NK-92 (cell line): ENCODE measurements around the gene ABCD1.
"Not testable (repeated sequence)": the region's sequence is repeated elsewhere in the genome, so short reads cannot be mapped to it uniquely, and the experiment has no call there.

ENCODE experiments used
- DNase-seq: peaks from one replicate; lab custom pipeline; 2025; ENCODE audit not compliant: unreplicated experiment; lab: John Stamatoyannopoulos, UW

ABCD1 gene

DNA sequence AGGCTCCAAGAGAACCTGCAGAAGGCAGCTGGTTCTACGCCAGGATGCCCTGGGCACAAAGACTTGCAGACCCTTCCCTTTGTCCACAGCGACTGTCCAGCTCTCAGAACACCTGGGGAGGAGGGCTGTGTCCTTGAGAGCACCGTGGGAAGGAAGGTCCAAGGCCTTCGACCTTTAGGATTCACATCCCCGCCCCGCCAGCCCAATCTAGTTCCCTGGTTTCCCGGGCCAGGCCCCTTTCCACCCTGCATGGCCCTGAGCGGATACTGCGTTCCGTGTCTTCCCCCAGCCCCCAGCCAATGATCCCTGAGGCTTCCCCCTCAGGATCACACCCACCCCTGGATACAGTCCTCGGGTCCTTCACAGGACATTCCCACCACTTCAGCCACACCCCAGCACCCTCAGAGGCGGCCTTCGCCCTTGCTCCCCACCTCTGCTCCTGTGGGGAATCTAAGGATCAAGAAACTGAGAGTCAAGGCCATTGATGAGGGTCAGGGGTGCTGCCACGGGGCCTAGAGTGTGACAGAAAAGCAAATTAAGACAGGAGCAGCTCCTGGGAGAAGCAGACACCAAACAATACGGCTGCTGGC is 9.1 kb downstream of the ABCD1 start:
- DNase-seq: no peak

DNA sequence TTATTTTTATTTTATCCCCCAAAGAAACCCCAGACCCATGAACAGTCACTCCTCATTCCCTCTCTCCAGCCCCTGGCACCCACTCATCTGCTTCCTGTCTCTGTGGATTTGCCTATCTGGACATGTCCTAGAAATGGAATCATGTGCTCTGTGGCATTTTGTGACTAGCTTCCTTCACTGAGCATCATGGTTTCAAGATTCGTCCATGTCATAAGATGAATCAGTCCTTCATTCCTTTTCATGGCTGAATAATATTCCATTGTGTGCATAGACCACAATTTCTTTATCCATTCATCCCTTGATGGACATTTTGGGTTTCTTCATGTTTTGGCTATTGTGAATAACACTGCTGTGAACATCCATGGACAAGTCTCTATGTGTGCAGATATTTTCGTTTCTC is 10.2 kb downstream of the ABCD1 start:
- no peak for DNase-seq

DNA sequence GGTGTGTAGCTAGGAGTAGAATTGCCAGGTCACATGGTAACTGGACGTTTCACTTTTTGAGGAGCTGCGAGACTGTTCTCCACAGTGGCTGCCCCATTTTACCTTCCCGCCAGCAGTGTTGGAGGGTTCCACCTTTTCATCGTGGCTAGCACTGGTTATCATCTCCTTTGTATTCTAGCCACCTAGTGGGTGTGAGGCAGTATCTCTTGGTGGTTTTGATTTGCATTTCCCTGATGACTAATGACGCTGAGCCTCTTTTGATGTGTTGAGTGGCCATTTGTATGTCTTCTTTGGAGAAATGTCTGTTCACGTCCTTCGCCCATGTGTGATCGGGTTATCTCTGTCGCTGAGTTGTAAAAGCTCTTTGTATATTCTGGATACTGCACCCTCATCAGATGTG is 10.6 kb downstream of the ABCD1 start:
- no peak for DNase-seq

DNA sequence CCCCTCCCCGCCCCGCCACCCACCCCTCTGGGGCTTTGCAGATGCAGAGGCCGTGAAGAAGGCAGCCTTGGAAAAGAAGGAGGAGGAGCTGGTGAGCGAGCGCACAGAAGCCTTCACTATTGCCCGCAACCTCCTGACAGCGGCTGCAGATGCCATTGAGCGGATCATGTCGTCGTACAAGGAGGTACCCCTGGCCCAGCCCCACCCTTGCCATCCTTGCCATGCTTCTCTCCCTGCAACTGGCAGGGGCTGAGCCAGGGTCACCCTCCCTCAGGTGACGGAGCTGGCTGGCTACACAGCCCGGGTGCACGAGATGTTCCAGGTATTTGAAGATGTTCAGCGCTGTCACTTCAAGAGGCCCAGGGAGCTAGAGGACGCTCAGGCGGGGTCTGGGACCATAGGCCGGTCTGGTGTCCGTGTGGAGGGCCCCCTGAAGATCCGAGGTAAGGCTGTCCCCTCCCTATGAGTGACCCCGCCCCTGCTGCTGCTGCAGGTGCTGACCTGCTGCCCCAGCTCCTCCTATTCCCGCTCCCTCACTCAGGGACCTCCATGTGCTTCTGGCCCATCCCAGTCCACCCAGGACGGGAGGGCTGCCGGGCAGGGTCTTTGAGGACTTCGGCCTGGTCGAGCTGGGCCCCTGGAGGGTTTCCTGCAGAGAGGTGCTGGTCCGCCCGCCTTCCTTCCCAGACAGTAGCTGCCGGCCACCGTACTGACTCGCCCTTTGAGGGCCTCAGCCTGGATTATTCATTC is 11.6 kb downstream of the ABCD1 start:
- DNase-seq: no peak

DNA sequence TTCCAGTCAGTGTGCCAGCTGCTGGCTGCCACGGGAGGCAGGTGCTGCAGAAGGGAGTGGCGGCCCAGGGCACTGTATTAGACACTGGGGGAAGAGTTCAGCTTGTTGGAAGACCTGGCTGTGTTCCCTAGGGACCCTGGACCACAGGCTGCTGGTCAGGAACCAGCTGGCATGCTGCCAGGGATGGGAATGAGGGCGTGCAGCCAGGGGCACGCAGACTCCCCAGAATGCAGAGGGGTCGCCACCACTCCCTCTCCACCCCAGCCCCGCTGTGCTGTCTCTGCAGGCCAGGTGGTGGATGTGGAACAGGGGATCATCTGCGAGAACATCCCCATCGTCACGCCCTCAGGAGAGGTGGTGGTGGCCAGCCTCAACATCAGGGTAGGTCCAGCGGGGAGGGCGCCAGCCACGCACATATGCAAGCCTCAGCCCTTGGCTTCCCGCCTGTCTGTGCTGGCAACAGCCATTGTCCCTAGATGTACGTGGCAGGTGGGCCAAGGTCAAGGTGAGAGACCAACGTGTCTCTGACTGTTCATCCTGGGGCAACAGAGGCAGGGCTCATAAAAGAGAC is 12.3 kb downstream of the ABCD1 start:
- no peak for DNase-seq

DNA sequence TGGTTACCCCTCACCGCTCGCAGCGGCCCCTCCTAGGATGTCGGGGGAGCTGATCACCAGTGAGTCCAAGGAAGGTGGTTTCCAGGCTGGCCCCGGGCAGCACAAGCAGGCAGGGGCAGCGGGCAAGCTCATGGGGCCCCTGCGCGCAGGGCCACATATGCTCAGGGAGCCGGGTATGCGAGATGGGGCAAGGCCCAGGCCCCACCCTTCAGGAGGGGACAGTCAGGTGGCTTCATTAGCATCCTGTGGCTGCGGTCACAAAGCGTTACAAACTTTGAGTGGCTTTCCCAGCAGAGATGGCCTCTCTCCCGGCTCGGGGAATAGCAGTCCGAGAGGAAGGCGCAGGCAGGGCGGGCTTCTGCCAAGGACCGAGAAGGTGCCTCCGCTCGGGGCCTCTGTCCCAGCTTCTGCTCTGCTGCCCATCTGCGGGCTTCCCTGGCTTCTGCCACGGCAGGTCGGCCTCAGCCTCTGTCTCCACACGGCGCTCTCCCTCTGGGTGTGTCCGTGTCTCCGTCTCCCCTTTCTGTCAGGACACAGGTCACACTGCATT is 13.5 kb downstream of the ABCD1 start:
- DNase-seq: no peak

DNA sequence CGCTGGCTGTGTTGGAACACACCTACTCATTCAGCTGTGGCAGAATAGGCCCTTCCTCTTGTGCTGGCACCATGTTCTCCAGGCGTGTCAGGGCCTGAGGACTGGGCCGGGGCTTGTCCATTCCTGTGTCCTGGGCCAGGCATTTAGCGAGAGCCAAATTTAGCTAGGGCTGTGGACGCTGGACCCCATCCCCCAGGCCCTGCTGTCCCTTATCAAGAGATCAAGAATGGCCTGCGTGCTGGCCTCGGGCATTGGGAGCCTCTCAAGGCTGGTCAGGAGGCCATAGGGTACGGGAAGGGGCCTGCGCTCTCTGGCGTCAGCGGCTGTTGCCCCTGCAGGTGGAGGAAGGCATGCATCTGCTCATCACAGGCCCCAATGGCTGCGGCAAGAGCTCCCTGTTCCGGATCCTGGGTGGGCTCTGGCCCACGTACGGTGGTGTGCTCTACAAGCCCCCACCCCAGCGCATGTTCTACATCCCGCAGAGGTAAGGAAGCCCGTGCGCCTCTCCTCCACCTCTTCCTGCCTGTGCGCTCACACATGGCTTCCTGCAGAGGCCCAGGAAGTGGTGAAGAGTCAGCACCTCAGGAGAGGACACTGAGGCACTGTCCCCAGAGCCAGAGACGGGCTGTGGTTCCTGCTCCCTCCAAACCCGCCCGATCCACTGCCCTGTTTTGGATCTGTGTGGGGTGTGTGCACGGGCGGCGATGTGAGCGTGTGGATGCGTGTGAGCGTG is 15.3 kb downstream of the ABCD1 start:
- DNase-seq: no peak

DNA sequence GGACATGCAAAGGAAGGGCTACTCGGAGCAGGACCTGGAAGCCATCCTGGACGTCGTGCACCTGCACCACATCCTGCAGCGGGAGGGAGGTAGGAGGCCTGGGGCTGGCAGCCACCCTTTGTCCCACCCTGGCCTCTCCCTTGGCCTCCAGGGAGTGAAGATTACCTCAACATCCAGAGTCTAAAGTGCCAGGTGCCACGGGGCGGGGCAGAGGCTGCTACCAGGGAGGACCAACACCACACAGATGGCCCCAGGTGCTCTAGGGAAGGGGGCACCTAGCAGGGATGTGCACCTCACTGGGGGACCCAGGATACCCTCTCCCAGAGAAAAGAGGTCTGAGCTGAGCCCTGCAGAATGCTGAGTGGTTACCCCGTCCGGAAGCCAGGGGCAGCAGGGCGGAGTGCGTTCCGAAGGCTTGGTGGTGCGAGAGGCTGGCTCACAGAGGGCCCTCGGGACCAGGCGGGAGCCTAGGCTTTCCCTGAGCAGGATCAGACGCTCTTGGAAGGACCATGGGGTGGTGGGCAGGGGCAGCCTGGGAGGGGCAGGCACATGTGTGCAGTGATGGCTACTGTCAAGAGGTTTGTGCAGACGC is 16.1 kb downstream of the ABCD1 start:
- no peak for DNase-seq

DNA sequence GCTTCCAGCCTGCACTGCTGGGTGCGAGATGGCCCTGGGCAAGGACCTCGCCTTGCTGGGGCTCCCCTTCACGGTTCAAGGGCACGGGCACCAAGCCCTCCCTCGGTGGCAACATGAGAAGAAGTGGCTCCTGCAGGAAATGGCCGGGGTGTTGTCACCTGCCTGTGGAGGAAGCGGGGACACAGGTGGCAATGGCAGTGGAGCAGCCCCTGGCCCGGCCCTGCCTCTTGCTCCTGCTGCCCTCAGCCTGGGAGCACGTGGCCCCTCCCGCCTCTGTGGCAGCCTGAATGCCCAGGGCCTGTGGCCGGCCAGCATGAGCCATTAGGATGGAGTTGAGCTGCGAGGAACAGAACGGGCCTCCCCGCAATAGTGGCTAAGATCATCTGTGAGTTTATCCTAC is 16.8 kb downstream of the ABCD1 start:
- DNase-seq: no peak

DNA sequence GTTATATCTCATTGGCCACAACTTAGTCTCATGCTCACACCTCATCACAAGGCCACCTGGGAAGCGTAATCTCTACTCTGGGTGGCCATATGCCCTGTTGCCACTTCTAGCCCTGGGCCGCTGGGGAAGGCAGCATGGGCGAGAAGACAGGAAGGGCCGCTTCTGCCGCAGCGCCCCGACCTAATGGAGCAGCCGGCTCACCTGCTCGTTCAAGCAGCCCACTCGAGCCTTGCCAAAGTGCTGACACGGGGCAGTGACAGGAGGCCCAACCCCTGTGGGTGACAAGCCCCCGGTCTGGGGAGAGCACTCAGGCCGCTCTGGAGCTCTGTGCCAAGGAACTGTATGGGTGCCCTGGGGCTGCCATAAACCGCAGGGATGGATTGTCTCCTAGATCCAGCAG is 17.5 kb downstream of the ABCD1 start:
- not testable (repeated sequence) for DNase-seq

DNA sequence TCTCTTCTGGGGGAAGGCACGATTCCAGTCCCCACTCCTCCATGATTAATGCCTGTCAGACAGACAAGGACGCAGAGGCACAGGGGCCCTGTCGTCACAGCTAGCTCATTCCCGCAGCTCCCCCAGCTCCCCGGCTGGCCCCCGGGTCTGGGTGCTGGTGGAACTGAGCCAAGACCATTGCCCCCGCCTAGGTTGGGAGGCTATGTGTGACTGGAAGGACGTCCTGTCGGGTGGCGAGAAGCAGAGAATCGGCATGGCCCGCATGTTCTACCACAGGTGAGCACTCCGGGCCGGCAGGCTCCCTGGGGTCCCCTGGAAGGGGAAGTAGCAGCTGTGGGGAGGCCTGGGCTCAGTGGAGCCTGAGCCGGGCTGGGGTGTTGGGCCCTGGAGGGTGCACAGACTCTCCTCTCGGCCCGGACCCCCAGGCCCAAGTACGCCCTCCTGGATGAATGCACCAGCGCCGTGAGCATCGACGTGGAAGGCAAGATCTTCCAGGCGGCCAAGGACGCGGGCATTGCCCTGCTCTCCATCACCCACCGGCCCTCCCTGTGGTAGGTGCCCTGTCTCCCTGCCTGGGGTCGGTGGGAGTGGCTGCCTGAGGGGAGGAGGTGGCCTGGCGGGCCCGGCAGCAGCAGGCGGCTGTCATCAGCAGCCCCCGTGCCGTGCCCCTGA is 18.3 kb downstream of the ABCD1 start:
- not testable (repeated sequence) for DNase-seq

DNA sequence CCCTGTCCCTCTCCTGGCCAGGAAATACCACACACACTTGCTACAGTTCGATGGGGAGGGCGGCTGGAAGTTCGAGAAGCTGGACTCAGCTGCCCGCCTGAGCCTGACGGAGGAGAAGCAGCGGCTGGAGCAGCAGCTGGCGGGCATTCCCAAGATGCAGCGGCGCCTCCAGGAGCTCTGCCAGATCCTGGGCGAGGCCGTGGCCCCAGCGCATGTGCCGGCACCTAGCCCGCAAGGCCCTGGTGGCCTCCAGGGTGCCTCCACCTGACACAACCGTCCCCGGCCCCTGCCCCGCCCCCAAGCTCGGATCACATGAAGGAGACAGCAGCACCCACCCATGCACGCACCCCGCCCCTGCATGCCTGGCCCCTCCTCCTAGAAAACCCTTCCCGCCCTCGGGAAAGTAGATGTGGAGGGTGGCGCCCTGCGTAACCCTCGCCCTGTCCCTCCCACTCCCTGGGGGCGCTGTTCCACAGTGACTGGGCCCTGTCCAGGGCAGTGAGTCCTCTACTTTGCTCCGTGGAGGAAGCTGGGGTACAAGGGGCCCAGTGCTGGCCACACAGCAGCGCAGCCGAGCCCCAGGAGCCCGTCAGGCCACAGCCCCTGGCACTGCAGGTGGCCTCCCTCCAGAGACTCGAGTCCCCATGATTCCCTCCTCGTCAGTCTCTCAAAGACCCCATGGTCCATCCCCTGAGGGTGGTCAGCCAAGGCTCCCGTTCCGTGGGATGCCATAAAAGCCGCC is 19.0 kb downstream of the ABCD1 start:
- not testable (repeated sequence) for DNase-seq

DNA sequence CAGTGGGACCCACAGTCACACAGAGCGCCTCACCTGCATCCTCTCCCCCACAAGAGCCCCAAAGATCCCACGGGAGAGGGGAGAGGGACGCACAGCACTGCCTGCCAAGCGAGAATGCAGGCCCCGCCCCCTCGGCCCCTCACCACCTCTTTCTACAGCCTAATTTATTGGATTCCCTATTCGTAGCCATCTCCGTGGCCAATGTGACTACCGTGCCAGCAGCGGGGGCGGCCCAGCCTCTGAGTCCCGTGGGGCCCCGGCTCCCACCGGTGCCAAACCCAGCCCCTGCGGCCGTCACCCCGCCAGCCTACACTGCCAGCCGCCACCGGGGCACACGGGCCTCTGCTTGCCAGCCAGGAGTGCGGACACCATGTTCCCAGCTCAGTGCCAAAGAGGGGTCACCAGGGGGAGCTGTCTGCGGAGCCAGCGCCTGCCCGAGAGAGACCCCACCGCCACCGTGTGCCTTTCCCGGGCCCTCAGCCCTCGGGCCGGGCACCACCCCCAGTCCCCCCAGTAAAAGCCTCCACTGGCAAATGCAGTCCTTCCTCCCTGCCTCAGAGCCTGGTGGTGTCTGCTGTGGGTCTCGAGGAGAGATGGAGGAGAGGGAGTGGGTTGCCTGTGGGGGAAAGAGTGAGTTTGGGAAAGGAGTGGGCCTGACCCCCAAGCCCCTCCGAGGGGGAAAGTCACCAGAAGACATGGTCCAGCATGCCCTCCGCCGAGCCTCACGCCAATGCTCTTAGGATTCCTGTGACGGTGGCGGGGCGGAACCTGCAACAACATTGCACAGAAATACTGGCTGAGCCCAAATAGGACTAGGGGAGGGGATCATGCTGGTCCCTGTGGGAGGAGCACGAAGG is 19.8 kb downstream of the ABCD1 start:
- no peak for DNase-seq

DNA sequence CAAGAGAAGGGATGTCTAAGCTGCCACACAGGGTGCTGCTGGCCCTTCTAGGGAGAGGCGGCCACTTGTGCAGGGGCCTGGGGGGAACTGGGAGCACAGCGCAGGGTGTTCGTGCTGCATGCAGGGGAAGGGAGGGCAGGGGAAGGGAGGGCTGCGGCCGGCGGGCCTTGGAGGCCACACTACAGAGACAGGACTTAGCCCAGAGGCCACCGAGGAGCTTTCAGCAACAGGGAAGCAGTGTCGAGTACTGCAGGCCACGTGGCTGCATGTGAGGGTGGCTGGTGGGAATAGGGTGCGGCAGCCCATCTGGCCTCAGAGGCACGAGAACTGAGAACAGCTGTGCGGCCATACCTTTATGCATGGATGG is 20.4 kb downstream of the ABCD1 start:
- not testable (repeated sequence) for DNase-seq

DNA sequence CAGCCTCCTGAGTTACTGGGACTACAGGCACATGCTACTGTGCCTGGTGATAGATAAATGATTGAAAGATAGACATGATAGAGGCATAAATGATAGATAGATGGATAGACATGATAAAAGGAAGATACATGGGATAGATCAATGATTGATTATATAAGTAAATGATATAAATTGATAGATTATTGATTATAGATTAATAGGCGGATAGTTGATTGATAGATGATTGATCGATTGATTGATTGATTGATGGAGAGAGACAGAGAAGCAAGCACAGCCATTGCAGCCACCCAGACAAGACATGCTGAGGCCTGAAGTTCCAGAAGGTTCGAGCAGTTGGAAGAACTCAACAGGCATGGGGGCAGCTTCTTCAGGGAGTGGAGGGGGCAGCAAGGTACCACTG is 21.7 kb downstream of the ABCD1 start:
- DNase-seq: no peak

DNA sequence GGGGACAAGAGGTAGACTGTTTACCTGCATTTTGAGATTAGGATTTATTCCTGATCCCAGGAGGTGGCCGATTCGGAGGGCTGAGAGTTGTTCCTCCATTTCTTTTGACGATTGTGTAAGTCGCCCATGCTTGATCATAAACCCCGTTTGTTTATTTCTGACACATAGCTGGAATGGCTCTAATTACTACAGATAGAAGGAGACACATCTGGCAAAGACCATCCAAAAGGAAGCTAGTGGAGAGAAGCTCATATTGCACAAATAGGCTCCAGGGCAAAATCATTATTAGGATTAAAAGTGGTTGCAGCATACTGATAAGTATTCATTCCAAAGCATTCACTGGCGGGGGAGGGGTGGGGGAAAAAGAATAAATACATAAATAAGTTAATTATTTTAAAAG is 22.3 kb downstream of the ABCD1 start:
- DNase-seq: not testable (repeated sequence)

DNA sequence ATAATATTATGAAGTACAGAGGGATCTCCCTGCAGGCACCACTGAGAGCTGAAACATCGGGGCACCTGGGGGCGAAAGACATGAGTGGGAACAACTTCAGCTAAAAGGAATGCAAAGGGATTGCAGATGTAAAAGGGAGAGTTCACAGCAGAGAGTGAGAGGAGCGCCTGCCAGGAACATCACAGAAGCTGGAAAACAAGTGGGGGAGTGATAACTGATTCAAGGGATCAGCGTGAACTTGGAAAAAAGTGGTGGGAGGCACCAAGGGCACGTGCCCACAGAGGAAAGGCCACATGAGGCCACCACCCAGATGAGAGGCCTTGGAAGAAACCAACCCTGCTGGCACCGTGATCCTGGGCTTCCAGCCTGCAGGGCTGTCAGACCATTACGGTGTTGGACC is 24.4 kb downstream of the ABCD1 start:
- not testable (repeated sequence) for DNase-seq

DNA sequence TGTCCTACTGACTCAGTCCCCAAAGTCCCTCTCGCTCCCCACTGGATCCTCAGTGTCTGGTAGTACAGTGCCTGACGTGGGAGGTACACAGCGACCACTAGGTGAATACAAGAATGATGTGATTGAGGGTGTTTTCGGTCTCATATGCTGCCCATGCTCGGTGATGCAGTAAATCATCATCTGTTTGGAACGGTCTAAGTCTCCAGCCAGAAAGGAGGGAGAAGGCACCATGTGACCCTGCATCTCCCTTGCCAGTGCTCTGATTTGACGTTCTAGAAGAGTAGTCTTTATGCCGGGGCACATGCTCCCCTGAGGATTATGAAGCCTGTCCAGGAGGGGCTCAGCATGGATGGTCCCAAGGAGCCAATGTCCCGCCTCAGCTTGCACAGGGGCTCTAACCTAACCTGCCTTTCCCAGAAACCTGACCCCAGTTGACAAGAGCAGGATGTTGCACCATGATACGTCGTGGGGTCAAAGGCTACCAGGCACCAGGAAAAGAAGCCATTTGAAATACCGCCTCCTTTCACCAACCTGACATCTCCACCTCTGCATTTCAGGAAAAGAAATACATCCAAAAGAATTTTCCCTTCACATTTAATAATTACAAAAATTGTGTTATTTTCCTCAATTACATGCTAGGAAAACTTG is 25.6 kb downstream of the ABCD1 start:
- DNase-seq: no peak

DNA sequence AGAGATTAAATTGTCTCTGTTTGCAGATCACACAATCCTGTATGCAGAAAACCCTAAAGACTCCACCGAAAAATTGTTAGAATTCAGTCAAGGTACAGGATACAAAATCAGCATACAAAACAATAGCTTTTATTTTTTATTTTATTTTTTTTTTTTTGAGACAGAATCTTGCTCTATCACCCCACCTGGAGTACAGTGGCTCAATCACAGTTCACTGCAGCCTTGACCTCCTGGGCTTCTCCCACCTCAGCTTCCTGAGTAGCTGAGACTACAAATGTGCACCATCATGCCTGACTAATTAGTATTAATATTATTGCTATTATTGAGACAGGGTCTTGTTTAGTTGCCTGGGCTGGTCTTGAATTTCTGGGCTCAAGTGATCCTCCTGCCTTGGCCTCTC is 30.5 kb downstream of the ABCD1 start:
- DNase-seq: no peak
